HG02970 (cell line): ENCODE measurements around the gene PSMC3.

ENCODE experiments used
- ATAC-seq: cut with Tn5 transposase; IDR thresholded peaks from one replicate; pipeline ENCODE4 v1.9.1; 2021; ENCODE audit warnings: mild to moderate bottlenecking, moderate library complexity, moderate number of reproducible peaks; ENCODE audit not compliant: unreplicated experiment, low FRiP score

PSMC3 gene

GRCh38 chr11:47443817-47444216, 17.6 kb upstream of the PSMC3 start:
- ATAC-seq: no peak

DNA sequence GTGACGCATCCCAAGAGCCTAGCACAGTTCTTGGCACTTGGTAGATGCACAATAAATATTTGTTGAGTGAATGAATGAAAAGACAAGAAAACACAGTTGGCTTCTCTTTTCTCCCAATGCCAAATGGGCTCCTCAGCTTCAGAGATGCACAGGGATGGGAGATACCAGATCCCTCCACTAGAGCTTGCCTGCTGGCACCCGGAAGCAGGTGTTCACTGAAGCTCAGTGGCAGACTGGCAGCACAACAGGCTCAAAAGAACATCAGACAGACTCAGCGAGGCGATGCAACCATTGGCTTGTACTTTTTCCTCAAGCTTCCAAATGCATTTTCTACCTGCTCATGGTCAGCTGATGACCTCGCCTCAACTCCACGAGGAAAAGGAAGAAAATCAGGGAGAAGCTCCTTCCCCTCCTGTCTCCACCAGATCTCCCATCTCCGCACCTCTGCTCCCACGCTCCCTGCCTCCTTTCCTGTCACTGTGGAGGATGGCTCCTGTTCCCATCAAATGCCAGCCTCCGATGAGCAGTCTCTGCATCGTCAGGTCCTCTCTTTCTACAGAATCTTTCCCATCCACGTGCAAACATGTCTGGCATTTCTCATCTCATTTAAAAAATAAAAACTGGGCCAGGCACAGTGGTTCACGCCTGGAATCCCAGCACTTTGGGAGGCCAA, 16.9 kb upstream of the PSMC3 start:
- ATAC-seq: no peak

- no peak for ATAC-seq
Measured at GRCh38 chr11:47442514-47442913, 16.3 kb upstream of the PSMC3 start.

GRCh38 chr11:47441421-47441820, 15.2 kb upstream of the PSMC3 start:
- ATAC-seq: no peak

DNA sequence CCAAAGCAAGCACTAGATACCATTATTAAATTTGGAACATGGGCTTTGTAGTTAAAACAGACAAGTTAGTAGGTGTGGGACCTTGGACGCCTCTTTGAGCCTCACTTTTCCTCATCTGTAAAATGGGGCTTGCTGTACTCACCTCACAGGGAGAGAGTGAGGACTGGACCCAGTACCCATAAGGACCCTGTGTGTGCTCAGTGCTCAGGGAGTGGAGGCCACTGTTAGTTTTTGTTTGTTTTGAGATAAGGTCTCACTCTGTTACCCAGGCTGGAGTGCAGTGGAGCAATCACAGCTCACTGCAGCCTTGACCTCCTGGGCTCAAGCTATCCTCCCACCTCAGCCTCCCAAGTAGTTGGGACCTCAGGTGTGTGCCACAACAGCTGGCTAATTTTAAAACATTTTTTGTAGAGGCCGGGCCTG, 13.8 kb upstream of the PSMC3 start:
- ATAC-seq: no peak

- no peak for ATAC-seq
Measured at GRCh38 chr11:47438721-47439120, 12.5 kb upstream of the PSMC3 start.

GRCh38 chr11:47437746-47438418, 11.6 kb upstream of the PSMC3 start:
- ATAC-seq: no peak

DNA sequence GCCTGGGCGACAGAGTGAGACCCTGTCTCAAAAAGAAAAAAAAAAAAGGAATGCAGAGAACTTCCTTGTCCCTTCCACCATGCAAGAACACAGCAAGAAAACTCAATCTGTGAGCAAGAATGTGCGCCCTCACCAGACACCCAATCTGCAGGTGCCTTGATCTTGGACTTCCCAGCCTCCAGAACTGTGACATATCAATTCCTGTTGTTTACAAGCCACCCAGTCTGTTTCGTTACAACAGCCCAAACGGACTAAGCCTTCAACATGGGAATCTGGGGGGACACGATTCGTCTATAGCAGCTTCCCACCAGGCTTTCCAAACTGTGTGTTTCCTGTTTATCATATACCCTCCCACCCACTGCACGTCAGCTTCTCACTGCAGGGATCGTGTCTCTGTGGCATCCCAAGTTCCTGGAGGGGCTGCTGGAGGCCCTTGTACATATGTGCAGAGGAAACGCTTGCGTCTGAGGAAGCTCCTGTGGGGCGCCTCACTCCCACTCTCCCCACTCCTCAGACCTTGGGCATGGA, 11.0 kb upstream of the PSMC3 start:
- ATAC-seq: no peak

DNA sequence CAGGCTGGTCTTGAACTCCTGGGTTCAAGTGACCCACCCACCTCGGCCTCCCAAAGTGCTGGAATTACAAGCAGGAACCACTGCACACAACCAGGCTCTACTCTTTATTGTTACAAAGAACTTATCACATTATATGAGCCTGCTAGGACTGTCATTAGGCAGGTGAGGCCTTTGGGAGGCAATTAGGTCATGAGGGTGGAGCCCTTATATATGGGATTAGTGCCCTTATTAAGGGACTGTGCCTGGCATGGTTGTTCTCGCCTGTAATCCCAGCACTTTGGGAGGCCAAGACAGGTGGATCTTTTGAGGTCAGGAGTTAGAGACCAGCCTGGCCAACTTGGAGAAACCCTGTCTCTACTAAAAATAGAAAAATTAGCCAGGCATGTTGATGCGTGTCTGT, 10.5 kb upstream of the PSMC3 start:
- ATAC-seq: no peak

GRCh38 chr11:47435687-47436086, 9.4 kb upstream of the PSMC3 start:
- ATAC-seq: no peak

GRCh38 chr11:47434011-47434786, 8.0 kb upstream of the PSMC3 start:
- ATAC-seq: no peak

DNA sequence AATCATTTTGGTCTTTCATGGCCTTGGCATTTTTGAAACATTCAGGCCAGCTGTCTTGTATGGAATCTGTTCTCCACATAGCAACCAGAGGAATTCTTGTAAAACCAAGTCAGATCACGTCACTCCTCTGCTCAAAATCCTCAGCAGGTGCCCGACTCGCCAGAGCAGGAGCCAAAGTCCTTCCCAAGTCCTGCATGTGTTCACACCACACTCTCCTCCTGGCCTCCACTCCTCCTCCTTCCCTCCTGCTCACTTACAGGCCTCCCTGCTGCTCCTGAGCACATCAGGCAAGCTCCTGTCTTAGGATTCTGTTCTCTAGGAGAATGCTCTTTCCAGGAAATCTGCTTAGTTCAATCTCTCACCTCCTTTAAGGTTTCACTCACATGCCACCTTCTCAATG, 6.9 kb upstream of the PSMC3 start:
- ATAC-seq: no peak

DNA sequence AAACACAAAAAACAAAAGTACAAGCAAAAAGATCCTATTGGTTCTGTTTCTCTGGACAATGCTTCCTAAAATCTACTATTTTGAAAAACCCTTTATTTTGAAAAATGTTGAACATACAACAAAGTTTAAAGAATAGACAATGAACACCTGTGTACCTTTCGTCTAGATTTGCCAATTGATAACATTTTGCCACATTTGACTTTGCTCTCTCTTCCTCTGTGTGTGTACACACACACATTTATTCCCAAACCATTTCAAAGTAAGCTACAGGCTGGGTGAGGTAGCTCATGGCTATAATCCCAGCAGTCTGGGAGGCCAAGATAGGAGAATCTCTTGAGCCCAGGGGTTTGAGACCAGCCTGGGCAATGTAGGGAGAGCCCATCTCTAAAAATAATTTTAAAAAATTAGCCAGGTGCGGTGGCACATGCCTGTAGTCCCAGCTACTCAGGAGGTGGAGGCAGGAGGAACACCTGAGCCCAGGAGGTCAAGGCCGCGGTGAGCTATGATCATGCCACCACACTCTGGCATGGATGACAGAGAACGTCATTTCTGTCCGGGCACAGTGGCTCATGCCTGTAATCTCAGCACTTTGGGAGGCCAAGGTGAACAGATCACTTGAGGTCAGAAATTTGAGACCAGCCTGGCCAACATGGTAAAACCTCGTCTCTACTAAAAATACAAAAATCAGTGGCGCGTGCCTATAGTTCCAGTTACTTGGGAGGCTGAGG, 5.3 kb upstream of the PSMC3 start:
- no peak for ATAC-seq

DNA sequence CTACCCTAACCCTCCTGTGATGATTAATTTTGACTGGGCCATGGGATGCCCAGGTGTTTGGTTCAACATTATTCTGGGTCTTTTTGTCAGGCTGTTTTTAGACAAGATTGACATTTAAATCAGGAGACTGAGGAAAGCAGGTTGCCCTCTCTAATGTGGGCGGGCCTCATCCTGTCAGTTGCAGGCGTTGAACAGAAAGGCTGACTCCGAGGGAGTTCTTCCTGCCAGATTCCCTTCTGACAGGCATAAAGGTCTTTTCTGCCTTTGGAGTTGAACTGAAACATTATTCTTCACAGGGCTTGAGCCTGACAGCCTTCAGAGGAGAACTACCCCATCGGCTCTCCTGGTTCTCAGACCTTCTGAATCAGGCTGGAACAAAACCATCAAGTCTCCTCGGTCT, 4.3 kb upstream of the PSMC3 start:
- no peak for ATAC-seq

DNA sequence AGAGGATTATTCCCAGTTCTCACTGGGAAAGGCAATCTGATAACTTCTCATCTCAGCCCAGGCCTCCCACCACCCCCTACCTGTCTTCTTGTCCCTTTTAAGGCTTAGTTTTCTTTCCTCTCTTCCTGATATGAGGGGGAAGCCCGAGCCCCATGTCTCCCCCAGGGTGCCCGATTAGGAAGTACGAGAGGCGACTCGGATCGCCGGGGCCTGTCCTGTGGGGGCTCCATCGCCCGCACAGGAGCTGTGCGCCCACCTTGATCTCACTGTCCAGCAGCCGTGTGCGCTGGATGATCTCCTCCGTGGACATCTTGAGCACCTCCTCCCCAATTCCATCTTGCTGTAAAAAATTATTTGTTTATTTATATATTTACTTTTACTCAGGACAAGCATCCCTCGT, 628 bp downstream of the PSMC3 start:
- ATAC-seq: no peak

DNA sequence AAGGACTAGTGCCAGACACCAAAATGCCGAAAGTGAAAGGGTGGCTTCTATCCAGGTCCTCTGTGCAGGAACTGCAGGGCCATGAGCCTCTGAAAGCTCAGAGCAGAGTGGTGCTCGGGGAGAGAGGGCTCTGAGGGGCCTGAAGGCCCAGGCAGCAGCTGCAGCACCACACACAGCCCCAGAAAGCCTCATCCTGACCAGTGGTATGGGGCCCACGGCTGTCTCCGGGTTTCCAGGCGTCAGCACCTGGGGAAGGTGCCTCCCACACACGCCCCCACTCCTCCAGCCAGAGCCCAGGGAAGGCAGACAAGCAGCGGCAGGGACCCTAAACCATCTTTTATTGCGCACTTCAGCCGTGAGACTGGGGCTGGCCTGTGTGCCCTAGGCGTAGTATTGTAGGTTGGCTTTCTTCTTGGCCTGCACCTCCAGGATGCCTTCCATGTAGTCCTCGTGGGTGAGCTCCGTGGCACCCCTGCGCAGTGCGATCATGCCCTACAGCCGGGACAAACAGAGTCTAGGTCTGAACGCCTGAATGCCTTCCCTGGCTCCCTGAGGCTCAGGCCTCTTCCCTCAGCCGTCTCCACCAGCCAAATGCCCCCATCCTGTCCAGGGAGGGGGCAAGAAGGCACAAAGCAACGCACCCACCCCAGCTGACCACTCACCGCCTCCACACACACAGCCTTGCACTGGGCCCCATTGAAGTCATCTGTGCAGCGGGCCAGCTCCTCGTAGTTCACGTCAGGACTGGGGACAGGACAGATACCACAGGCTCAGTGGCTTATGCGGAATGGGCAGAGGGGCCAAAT, 7.6 kb downstream of the PSMC3 start:
- no peak for ATAC-seq

DNA sequence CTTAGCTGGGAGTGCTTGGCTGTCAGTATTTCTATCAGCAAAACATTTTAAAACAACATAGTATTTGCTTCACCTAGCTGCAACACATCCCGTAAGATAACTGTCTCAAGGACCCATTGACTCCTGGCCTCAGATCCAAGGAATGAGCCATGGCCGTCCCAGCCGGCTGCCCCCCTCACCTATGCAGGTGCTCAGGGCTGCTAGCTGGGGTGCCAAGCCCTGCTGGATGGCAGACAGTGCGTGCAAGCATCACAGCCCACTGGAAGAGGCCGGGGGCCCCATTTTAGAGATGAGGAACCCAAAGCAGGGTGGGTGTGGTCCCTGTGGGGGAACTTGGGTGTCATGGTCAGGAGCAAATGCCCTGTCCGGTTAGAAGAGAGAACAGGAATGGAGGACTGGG, 8.5 kb downstream of the PSMC3 start:
- ATAC-seq: no peak

DNA sequence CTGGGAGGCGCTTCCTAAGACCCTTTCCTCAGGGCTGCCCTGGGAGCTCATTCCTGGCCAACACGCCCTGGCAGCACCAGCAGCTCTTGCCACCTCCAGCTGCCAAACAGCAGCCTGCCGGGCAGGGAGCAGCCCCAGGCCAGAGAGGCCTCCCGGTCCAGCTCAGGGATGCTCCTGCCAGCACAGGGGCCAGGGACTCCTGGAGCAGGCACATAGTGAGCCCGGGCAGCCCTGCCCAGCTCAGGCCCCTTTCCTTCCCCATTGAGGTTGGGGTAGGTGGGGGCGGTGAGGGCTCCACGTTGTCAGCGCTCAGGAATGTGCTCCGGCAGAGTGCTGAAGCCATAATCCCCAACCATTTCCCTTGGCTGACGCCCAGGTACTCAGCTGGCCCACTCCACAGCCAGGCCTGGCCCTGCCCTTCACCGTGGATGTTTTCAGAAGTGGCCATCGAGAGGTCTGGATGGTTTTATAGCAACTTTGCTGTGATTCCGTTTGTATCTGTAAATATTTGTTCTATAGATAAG, 10.2 kb downstream of the PSMC3 start:
- no peak for ATAC-seq

- ATAC-seq: no peak
Measured at GRCh38 chr11:47415091-47415854, 11.0 kb downstream of the PSMC3 start.
